Measurements from ENCODE around the gene LRRC23. TPM values are rescaled to one million over a fixed set of nuclear protein-coding genes. Genes with fewer than 3 reads are reported as not detected.

The LRRC23 gene
- total and polyA plus RNA-seq, 9 of the 15 experiments (the other 6 are each of a cell fraction or from before 2014, with no cell fraction given): 2.2 to 7.0 (median 3.0) TPM

DNA sequence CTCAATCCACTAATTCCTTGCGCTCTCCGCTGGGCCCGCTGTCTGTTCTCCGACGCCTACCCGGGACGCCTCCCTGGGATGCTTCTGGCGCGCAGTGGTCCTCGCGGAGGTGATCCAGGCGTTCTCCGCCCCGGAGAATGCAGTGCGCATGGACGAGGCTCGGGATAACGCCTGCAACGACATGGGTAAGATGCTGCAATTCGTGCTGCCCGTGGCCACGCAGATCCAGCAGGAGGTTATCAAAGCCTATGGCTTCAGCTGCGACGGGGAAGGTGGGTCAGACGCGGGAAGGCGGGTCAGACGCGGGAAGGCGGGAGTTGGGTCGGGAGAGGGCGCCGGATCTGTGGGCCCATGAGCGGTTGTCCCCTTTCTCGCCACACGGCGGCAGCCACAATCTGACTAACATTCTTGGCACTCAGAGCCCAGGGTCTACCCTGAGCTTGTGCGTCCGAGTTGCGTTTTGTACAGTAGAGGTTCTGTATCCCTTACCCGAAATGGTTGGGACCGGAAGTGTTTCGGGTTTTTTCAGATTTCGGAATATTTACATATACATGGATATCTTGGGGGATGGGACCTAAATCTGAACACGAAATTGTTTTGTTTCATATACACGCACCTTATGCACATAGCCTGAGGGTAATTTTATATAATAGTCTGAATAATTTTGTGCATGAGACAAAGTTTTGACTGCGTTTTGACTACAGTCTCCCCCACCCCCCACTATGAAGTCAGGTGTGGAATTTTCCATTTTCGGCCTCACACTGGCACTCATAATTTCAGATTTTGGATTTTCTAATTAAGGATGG lies 40.0 kb downstream of the LRRC23 start (continued):
- TF ChIP-seq, protein P1, sequence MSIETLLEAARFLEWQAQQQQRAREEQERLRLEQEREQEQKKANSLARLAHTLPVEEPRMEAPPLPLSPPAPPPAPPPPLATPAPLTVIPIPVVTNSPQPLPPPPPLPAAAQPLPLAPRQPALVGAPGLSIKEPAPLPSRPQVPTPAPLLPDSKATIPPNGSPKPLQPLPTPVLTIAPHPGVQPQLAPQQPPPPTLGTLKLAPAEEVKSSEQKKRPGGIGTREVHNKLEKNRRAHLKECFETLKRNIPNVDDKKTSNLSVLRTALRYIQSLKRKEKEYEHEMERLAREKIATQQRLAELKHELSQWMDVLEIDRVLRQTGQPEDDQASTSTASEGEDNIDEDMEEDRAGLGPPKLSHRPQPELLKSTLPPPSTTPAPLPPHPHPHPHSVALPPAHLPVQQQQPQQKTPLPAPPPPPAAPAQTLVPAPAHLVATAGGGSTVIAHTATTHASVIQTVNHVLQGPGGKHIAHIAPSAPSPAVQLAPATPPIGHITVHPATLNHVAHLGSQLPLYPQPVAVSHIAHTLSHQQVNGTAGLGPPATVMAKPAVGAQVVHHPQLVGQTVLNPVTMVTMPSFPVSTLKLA (conservative IDR thresholded peaks at IDR 0.05): no peak; a peak in 2 of 4 replicates
- peak; percentile 68 for TF ChIP-seq SMC3 (conservative IDR thresholded peaks at IDR 0.05; ENCODE audit: insufficient read depth, low read depth, low read length)
- TF ChIP-seq MAFF (IDR thresholded peaks at IDR 0.05; ENCODE audit: low read length): peak; percentile 22; the same call in 1 of the 2 replicates
- TF ChIP-seq ELF4 (CRISPR knock-in tag; IDR thresholded peaks at IDR 0.05): no peak
- TF ChIP-seq, protein P2, sequence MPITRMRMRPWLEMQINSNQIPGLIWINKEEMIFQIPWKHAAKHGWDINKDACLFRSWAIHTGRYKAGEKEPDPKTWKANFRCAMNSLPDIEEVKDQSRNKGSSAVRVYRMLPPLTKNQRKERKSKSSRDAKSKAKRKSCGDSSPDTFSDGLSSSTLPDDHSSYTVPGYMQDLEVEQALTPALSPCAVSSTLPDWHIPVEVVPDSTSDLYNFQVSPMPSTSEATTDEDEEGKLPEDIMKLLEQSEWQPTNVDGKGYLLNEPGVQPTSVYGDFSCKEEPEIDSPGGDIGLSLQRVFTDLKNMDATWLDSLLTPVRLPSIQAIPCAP (CRISPR knock-in tag; IDR thresholded peaks at IDR 0.05; ENCODE audit: borderline replicate concordance): no peak
- TF ChIP-seq PHF8 (IDR thresholded peaks at IDR 0.05; ENCODE audit: borderline replicate concordance, low read length): peak; percentile 34; the same call in 1 of the 2 replicates
- no peak for TF ChIP-seq ZC3H11A (IDR thresholded peaks at IDR 0.05; ENCODE audit: low read depth, low read length)
- TF ChIP-seq ZNF407 (IDR thresholded peaks at IDR 0.05; ENCODE audit: low read depth): no peak
- no peak for TF ChIP-seq SIX5 (IDR thresholded peaks at IDR 0.05; ENCODE audit: borderline replicate concordance in 1 of 2, insufficient read depth in 1 of 2, low read depth in 1 of 2, low read length in 2 of 2)
- TF ChIP-seq NR4A1 (CRISPR knock-in tag; IDR thresholded peaks at IDR 0.05): no peak
- no peak for TF ChIP-seq NR4A1 (tag; IDR thresholded peaks at IDR 0.05)
- no peak for TF ChIP-seq HEY1 (CRISPR knock-in tag; IDR thresholded peaks at IDR 0.05; ENCODE audit: borderline replicate concordance)
- no peak for TF ChIP-seq HMBOX1 (IDR thresholded peaks at IDR 0.05)
- no peak for TF ChIP-seq ZNF707 (CRISPR knock-in tag; conservative IDR thresholded peaks at IDR 0.05)
- TF ChIP-seq MED1 (CRISPR knock-in tag; IDR thresholded peaks at IDR 0.05; ENCODE audit: borderline replicate concordance): no peak; the same call in 1 of the 2 replicates
